Spleen (tissue), 11 donors: Measurements from ENCODE around the gene SMAD6. TPM values are rescaled to one million over a fixed set of nuclear protein-coding genes. Genes with fewer than 3 reads are reported as not detected.

Source experiments
- DNase-seq: peaks from one replicate; pipeline ENCODE4 v3.0.0-alpha.2; 2020
- H3K27ac ChIP-seq, 8 donors: fragments of 200-600 bp; sonication (generic) in 7 of 8; 1 replicate in 4 of 8; 2 replicates in 4 of 8; pipeline versions ENCODE4 v1.5.0 to v1.8.0; 2016 to 2021; ENCODE audit warnings: inconsistent platforms in 4 of 8, mild to moderate bottlenecking in 4 of 8, moderate library complexity in 1 of 8
- H3K27me3 ChIP-seq, 7 donors: fragments of 200-600 bp; sonication (generic) in 6 of 7; replicated peaks in 1 of 7; 1 replicate in 4 of 7; 2 replicates in 3 of 7; pipeline versions ENCODE4 v1.5.0 to v1.8.0; 2016 to 2021; ENCODE audit warnings: inconsistent platforms in 3 of 7, mild to moderate bottlenecking in 1 of 7
- H3K36me3 ChIP-seq, 6 donors: fragments of 200-600 bp; sonication (generic) in 5 of 6; 1 replicate in 4 of 6; 2 replicates in 2 of 6; pipeline versions ENCODE4 v1.5.0 to v1.8.0; 2016 to 2021; ENCODE audit warnings: inconsistent platforms in 2 of 6
- H3K4me1 ChIP-seq, 6 donors: fragments of 200-600 bp; sonication (generic) in 5 of 6; 1 replicate in 3 of 6; 2 replicates in 3 of 6; pipeline versions ENCODE4 v1.5.0 to v1.8.0; 2016 to 2021; ENCODE audit warnings: inconsistent platforms in 3 of 6
- H3K4me3 ChIP-seq, 8 donors: fragments of 200-600 bp; sonication (generic) in 7 of 8; 1 replicate in 4 of 8; 2 replicates in 4 of 8; pipeline versions ENCODE4 v1.5.0 to v1.8.0; 2016 to 2021; ENCODE audit warnings: inconsistent platforms in 4 of 8, mild to moderate bottlenecking in 4 of 8, moderate library complexity in 2 of 8
- H3K9me3 ChIP-seq, 8 donors: fragments of 200-600 bp; sonication (generic) in 7 of 8; 1 replicate in 4 of 8; 2 replicates in 4 of 8; pipeline versions ENCODE4 v1.5.0 to v1.8.0; 2016 to 2021; ENCODE audit warnings: inconsistent platforms in 4 of 8
- POLR2A ChIP-seq, 3 donors: fragments of 450-650 bp; IDR thresholded peaks; one replicate each; pipeline ENCODE4 v1.5.1; 2017; ENCODE audit warnings: antibody characterized with exemption in 3 of 3, mild to moderate bottlenecking in 1 of 3
- POLR2AphosphoS5 ChIP-seq, 3 donors: sonication (generic); formaldehyde crosslinking; IDR thresholded peaks; one replicate each; pipeline ENCODE4 v1.5.1; 2017; ENCODE audit warnings: antibody characterized with exemption in 3 of 3
- WGBS, 5 donors: extraction: QIAGEN DNeasy Blood & Tissue Kit in 3 of 5; methylation state at CpG; one replicate each; pipeline versions ENCODE4 v1.1.5 to v1.1.7; 2013 to 2018; 5-methylcytosine and 5-hydroxymethylcytosine counted together
- intact Hi-C: fragments of 100-400 bp; cut with DNase I; formaldehyde crosslinking; loops from one replicate; pipeline ENCODE4 v1.15.0; 2023; ENCODE audit warnings: low total_unique reads
- polyA plus RNA-seq, 3 donors: library from polyadenylated mRNA; stranded (reverse); fragments of 200-250 nt; gene quantifications; one replicate each; pipeline ENCODE4 v1.2.1, GENCODE V29; 2013
- total RNA-seq, 7 donors: library from RNA; depleted of rRNA in 3 of 7; stranded (reverse); fragments of >200 nt in 3 of 7; fragmentation: NEBNext Ultra II Directional in 4 of 7; extraction: Animal tissue kit (Norgen Biotek cat#: 25700) in 4 of 7; gene quantifications; one replicate each; pipeline versions ENCODE4 v1.1.0 to v1.2.1, GENCODE V29; 2016 to 2021
- TF ChIP-seq, protein P1 (sequence below), 11 experiments: fragments of 200-600 bp in 7 of 11; fragments of 450-650 bp in 4 of 11; sonication (generic) in 4 of 11; IDR thresholded peaks in 8 of 11; conservative IDR thresholded peaks in 3 of 11; 1 replicate in 7 of 11; 2 replicates in 4 of 11; pipeline versions ENCODE4 v1.4.0 to v1.8.0; 2016 to 2021; ENCODE audit warnings: antibody characterized with exemption in 11 of 11, inconsistent platforms in 4 of 11, mild to moderate bottlenecking in 1 of 11
- donor health status: healthy with polysubstance abuse.
- donor health status: DM: no; HTN: no; CAD: no; lungs with moderate emphysema.
- donor health status: DM: no; HTN: no; CAD: no.
- donor health status: Bipolar disorder and iron deficiency.
- donor health status: healthy.
- donor health status: DM: no; HTN: no; CAD: no.
- donor health status: DM: yes; HTN: yes; CAD: no.

SMAD6 gene
- total and polyA plus RNA-seq, 10 donors: 0.72 to 14.0 (median 4.8) TPM

DNA sequence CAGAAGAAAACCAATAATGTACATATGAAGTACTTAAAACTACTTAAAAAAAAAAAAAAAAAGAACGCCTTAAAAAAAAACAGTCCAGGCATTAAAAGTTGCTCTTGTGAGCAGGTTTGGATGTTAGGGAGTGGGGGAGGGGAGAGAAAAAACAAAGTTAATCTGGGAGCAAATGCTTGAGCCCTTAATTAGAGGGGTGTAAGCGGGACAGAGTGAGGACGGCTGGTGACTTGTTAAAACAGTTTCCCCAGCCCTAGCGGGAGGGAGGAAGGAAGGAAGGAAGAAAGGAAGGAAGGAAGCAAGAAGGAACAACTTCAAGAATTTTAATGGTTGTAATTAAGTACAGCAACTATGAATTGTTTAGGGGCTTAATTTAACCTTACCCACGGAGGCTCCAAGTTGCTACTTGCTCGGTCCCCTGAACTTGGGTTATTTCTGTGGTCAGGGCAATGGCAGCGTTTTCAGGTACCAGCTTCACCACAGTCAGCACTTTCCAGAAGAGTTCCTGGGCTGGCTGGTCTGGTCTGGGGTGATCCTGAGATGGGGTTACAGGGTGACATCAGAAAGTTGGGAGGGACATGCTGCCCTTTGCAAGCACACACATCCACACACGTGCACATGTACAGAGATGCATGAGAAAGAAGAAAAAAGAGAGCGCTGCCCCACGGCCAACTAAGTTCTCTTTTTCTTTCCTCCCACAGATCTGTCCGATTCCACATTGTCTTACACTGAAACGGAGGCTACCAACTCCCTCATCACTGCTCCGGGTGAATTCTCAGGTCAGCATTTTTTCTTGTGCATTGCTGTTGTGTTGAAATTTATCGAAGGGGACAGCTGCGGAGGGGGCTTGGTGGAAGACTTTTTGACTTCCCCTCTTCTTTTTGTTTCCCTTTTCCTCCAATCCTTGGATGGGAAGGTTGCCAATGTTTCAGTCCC, 14.0 kb downstream of the SMAD6 start:
- peaks cover 4 to 57% (median 25%) of the 10 kb centered on the region in 6 donors for H3K4me1 ChIP-seq
- H3K36me3 ChIP-seq: peaks cover 0 to 11% (median 0%) of the 10 kb centered on the region in 6 donors
- H3K4me3 ChIP-seq: no peak overlapping the region
- TF ChIP-seq POLR2AphosphoS5 (IDR thresholded peaks at IDR 0.05): no peak
- TF ChIP-seq POLR2A (IDR thresholded peaks at IDR 0.05): no peak
- TF ChIP-seq, protein P1, sequence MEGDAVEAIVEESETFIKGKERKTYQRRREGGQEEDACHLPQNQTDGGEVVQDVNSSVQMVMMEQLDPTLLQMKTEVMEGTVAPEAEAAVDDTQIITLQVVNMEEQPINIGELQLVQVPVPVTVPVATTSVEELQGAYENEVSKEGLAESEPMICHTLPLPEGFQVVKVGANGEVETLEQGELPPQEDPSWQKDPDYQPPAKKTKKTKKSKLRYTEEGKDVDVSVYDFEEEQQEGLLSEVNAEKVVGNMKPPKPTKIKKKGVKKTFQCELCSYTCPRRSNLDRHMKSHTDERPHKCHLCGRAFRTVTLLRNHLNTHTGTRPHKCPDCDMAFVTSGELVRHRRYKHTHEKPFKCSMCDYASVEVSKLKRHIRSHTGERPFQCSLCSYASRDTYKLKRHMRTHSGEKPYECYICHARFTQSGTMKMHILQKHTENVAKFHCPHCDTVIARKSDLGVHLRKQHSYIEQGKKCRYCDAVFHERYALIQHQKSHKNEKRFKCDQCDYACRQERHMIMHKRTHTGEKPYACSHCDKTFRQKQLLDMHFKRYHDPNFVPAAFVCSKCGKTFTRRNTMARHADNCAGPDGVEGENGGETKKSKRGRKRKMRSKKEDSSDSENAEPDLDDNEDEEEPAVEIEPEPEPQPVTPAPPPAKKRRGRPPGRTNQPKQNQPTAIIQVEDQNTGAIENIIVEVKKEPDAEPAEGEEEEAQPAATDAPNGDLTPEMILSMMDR (IDR thresholded peaks at IDR 0.05 in 8 of 11, conservative IDR thresholded peaks at IDR 0.05 in 3 of 11): no peak
- peak; percentile 29 for DNase-seq
- H3K27ac ChIP-seq: peak overlapping the region in 2 of 8 donors; percentile 33 to 37
- H3K9me3 ChIP-seq: no peaks in the 10 kb centered on the region
- H3K27me3 ChIP-seq: peaks cover 0 to 12% (median 0%) of the 10 kb centered on the region in 7 donors
- intact Hi-C loops: no loop called here
- 38 to 49% (median 44%) methylated on average over 15 of the region's 15 CpGs for WGBS, 5 donors

DNA sequence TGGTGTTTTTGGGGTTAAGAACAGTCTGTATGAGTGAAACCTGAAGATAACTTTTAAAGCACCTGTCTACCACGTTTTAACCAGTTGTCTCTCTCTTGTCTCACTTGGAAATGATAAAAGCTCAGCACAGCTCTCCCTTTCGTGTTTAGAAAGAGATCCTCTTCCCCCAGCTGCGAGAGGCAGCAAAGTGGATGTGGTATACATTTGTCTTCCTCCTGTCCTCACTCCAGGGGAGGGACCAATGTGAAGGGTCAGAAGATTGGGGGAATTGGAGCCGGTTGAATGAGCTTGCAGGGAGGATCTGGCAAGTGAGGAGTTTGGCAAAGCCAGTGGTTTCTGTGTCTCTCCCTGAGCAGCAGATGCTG, 14.6 kb downstream of the SMAD6 start:
- whole genome bisulfite sequencing, 5 donors: 30 to 50% (median 41%) methylated on average over 4 of the region's 4 CpGs
- Histone ChIP-seq H3K36me3 (peaks cover 0 to 11% (median 0%) of the 10 kb centered on the region in 6 donors), H3K27ac (peak overlapping the region in 2 of 8 donors; percentile 33 to 37), H3K4me1 (peaks cover 4 to 51% (median 25%) of the 10 kb centered on the region in 6 donors), H3K4me3 (no peak overlapping the region), H3K9me3 (no peaks in the 10 kb centered on the region), H3K27me3 (peaks cover 0 to 12% (median 0%) of the 10 kb centered on the region in 7 donors)
- DNase-seq: no peak
- intact Hi-C loops: no loop called here
- TF ChIP-seq POLR2A (IDR thresholded peaks at IDR 0.05): no peak
- no peak for TF ChIP-seq POLR2AphosphoS5 (IDR thresholded peaks at IDR 0.05)
- TF ChIP-seq, protein P1 (IDR thresholded peaks at IDR 0.05 in 8 of 11, conservative IDR thresholded peaks at IDR 0.05 in 3 of 11): no peak

DNA sequence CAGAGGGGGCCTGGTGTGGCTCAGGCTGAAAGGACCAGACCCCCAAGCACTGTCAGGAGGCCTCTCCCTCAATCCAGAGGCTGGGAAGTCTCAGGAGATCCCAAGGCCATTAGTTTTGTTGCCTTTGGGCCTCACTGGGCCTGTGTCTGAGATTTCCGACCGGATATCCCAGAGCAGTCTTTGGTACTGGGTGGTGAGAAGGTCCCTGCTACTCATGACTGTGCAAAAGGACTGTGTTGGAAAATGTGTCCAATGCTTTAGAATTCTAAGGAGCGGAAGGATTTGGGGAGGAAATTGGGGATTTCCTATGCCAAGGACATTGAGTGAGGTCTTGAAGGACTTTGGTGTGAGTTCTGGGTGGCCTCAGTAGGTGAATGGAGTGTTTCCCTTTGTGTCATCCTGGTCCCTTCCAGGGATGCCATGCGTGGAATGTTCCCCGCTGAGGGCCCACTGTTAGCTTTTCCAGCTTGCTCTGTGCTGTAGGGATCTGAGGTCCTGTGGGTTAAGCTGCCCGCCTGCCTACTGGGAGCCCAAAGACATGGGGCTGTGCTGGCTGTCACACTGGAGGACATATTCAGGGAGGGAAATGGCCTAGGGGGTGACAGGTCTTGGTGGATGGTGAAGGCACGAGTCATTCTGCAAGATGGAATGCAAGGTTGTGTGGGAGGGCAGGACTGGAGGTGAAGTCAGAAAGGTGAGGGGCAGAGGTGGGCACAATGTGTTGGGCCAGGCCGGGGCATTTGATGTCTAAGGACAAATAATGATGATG, 16.4 kb downstream of the SMAD6 start:
- intact Hi-C loops: no loop called here
- Histone ChIP-seq H3K27ac (no peak overlapping the region), H3K36me3 (peaks cover 0 to 11% (median 0%) of the 10 kb centered on the region in 6 donors), H3K9me3 (no peaks in the 10 kb centered on the region), H3K4me3 (no peak overlapping the region), H3K27me3 (peaks cover 0 to 12% (median 0%) of the 10 kb centered on the region in 7 donors), H3K4me1 (peaks cover 4 to 44% (median 24%) of the 10 kb centered on the region in 6 donors)
- TF ChIP-seq POLR2AphosphoS5 (IDR thresholded peaks at IDR 0.05) (no peak), POLR2A (IDR thresholded peaks at IDR 0.05) (no peak)
- TF ChIP-seq, protein P1 (IDR thresholded peaks at IDR 0.05 in 8 of 11, conservative IDR thresholded peaks at IDR 0.05 in 3 of 11): no peak
- DNase-seq: no peak
- 84 to 90% (median 87%) methylated on average over 8 of the region's 8 CpGs for WGBS, 5 donors
